HG02840 (cell line): ENCODE measurements around the gene TRMT112.
A peak's percentile ranks its signal among the peaks of the same experiment; 100 is the strongest.

ENCODE experiments used
- ATAC-seq: cut with Tn5 transposase; IDR thresholded peaks from one replicate; pipeline ENCODE4 v1.9.1; 2021; ENCODE audit warnings: mild to moderate bottlenecking, moderate library complexity, moderate number of reproducible peaks; ENCODE audit not compliant: unreplicated experiment, low FRiP score

Gene TRMT112

DNA sequence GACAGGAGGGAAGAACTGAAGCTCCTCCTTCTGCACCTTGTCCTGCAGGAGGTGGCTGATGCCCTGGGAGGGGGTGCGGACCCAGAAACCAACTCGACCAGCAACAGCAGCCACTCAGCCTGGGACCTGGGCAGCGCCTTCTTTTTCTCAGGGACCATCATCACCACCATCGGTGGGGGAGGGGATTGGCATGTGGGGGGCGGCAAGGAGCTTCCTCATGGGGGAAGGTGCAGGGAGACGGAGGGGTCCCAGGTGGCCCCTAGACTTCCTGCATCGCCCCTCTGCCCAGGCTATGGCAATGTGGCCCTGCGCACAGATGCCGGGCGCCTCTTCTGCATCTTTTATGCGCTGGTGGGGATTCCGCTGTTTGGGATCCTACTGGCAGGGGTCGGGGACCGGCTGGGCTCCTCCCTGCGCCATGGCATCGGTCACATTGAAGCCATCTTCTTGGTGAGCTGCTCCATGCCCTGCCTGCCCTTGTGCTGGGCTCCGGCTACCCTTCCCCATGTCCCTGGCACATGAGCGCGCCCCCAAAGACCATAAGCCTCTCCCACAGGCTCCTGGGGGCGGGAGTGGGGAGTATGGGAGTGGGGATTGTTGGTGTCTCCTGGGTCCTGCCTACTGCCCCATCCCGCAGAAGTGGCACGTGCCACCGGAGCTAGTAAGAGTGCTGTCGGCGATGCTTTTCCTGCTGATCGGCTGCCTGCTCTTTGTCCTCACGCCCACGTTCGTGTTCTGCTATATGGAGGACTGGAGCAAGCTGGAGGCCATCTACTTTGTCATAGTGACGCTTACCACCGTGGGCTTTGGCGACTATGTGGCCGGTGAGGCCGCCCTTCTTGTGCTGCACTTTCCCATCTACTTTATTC lies 20.3 kb downstream of the TRMT112 start:
- no peak for ATAC-seq

DNA sequence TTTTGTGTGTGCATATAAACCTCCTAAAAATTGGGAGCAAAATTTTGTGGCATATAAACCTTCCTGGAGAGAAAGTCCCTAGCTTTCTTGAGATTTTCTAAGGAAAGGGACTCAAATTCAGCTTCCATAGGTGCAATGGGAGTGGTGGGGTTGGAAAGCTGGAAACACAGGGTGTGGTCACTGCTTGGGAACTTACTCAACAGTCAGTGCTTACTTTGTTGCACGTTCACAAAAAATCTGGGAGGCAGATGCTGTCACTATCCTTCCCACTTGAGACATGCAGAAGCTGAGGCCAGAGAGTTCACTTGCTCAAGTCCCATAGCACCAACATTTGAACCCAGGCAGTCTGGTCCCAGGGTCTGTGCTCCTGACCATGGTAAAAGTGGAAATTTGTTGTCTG lies 21.1 kb downstream of the TRMT112 start:
- no peak for ATAC-seq

GRCh38 chr11:64295760-64296159 lies 21.6 kb downstream of the TRMT112 start:
- ATAC-seq: no peak

GRCh38 chr11:64294774-64295173 lies 22.6 kb downstream of the TRMT112 start:
- no peak for ATAC-seq

- ATAC-seq: no peak
These were observed 24.7 kb downstream of the TRMT112 start for GRCh38 chr11:64292460-64293254.

DNA sequence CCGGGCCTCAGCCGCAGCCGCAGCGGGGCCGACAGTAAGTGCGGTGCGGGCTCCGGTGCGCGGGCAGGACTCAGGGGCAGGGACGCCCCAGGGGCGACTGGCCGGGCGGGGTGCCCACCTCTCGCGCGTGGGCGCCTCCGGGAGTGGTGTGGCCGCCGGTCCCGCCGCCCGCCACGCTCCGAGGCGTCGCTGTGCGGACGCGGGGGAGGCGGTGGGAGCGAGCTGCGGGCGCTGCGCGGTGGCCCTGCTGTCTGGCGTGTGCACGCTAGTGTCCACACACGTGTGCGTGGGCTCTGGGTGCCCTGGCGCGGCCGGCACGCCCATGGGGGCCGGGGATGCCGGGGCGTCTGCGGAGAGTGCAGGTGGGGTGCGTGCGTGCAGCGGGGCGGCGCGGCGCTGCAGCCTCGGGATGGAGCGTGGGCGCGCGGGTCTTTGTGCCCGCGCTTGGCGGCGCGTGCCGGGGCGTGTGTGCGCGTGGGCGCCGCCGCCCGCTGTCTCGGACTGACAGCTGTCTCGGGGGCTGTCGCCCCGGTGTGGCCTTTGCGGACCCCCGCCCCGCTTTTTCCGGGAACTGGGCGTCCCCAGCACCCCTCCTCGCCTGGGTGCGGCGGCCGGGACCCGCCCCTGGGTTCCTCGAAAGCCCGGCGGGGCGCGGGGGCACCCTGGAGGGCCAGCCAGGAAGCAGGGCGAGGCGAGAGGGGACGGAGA lies 25.5 kb downstream of the TRMT112 start:
- no peak for ATAC-seq

DNA sequence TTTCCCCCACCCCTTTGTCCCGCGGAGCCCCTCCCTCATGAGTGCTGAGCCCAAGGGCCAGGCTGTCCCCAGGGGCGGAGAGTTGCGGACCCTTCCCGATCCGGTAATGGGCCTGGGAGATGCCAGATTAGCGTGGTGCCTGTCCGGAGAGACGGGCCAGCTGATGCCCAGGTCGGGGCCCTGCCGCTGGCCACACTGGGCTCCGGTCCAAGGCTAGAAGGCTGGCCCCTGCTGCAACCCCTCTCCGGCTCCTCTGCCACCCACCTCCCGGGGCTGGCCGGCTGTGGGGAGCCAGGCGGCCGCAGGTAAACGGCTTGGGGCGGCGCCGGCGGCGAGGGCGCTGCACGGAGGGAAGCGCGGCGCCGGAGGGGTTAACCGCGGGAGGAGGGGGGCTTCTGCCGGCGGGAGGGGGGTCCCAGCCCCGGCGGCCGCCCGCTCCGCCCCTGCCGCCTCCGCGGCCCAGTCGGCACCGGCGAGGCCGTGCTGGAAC lies 26.1 kb downstream of the TRMT112 start, which contains the start of gene KCNK4:
Gene KCNK4 (plus strand): TSS at position 41 of the 490 bp plus-strand sequence. CDS start 1,717 bp downstream, outside the sequence.
- no peak for ATAC-seq

- no peak for ATAC-seq
These were observed 26.8 kb downstream of the TRMT112 start for GRCh38 chr11:64290352-64291261.

- ATAC-seq: no peak
These were observed 28.3 kb downstream of the TRMT112 start for GRCh38 chr11:64289002-64289564.

- ATAC-seq: no peak
These were observed 29.0 kb downstream of the TRMT112 start for GRCh38 chr11:64288353-64288750.

DNA sequence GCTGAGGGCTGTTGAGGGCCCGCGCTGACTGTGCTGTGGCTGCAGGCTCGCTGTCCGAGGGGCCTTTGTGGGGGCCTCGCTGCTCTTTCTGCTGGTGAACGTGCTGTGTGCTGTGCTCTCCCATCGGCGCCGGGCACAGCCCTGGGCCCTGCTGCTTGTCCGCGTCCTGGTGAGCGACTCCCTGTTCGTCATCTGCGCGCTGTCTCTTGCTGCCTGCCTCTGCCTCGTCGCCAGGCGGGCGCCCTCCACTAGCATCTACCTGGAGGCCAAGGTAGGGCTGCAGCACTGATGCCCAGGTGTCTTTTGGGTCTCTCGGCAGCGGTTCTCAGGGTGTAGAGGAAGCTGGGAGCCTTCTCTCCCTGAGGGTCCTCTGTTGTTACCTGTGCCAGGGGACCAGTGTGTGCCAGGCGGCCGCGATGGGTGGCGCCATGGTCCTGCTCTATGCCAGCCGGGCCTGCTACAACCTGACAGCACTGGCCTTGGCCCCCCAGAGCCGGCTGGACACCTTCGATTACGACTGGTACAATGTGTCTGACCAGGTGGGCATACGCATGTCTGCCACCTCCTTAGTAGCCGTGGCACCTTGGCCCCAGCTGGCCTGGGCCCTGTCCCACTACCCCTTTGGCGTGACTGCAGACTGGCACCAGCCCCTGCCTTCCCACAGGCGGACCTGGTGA lies 29.5 kb downstream of the TRMT112 start:
- ATAC-seq: no peak

DNA sequence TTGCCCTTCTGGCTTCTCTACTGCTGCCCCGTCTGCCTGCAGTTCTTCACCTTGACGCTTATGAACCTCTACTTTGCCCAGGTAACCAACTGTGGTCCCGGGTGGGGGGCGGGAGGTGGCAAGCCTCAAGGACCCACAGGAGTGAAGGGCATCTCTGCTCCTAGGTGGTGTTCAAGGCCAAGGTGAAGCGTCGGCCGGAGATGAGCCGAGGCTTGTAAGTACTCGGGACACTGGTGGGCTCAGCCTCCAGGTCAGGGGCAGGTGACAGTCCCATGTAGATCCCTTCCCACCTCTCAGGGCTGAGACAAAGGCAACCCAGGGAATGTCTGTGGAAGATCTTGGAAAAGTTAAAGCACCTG lies 30.6 kb downstream of the TRMT112 start:
- no peak for ATAC-seq

DNA sequence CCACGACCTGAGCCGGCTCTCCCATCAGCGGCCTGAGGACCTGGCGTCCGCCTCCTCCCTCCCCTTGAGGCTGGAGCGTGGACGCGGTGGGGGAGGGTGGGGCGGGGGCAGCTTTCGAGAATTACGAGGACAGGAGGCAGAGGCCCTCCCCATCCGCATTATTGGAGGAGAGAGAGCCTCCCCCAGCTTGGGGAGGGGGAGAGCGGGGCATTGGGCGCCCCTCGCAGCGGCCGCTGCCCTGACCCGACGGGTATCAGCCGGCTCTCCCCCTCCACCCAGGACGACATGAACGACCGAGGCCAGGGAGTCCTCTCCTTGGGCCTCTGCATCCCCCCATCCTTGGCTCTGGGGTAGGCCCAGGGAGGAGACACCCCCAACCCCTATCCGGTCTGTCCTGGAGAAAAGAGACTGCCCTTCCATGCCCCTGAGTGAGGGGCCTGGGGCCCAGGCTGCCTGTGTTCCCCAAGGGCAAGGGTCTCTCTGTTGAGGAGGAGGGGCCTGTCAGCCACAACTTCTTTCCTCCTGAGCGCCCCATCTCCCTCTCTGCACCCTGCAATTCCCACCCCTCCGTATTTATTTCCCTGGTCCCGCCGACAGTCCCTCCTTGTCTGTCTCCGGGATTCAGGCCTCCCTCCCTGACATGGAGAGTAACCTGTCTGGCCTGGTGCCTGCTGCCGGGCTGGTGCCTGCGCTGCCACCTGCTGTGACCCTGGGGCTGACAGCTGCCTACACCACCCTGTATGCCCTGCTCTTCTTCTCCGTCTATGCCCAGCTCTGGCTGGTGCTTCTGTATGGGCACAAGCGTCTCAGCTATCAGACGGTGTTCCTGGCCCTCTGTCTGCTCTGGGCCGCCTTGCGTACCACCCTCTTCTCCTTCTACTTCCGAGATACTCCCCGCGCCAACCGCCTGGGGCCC lies 31.2 kb downstream of the TRMT112 start:
- no peak for ATAC-seq

DNA sequence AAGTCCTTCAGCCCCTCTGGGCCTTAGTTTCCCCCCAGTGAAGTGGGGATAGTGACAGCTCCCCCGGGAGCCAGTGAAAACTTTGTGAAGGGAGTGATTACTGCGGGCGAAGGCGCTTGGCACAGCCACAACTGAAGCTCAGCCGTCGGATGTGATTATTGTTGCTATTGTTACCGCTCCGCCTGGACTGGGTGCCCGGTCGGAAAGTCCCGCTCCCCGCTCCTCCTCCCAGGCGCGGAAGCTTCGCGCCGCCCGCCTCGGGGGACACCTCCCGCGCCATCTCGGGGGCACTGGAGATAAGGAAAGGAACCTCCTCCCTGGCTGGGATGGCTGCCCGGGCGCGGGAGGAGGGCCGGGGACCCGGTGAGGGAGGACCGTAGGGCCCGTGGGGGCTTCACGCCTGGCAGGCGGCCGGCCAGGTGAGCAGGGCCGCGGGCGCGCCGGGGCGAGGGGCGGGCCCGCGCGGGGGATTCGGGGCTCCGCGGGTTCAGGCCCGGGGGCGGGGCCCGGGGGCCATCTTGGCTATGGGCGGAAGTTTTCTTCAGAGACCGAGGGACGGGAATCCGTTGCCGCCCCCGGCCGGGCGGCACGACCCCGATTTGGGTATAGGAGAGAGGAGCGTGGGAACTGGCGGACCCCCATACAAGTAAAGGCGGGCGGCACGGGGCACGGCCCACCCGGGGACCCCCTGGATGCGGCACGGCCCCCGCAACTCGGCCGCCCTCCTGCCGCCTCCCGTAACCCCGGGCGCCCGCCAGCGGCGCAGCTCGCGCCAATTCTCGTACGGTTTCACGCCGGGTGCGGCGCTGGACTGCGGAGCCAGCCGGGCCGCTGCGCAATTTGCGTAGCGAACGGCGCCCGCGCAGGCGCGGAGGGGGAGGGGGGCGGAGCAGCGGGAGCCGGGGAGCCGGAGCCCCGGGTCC lies 32.1 kb downstream of the TRMT112 start, which contains the start of gene GPR137:
Gene GPR137 (plus strand): TSS at position 887 of the 923 bp plus-strand sequence. CDS start 677 bp downstream, outside the sequence.
- peak; percentile 66 for ATAC-seq

DNA sequence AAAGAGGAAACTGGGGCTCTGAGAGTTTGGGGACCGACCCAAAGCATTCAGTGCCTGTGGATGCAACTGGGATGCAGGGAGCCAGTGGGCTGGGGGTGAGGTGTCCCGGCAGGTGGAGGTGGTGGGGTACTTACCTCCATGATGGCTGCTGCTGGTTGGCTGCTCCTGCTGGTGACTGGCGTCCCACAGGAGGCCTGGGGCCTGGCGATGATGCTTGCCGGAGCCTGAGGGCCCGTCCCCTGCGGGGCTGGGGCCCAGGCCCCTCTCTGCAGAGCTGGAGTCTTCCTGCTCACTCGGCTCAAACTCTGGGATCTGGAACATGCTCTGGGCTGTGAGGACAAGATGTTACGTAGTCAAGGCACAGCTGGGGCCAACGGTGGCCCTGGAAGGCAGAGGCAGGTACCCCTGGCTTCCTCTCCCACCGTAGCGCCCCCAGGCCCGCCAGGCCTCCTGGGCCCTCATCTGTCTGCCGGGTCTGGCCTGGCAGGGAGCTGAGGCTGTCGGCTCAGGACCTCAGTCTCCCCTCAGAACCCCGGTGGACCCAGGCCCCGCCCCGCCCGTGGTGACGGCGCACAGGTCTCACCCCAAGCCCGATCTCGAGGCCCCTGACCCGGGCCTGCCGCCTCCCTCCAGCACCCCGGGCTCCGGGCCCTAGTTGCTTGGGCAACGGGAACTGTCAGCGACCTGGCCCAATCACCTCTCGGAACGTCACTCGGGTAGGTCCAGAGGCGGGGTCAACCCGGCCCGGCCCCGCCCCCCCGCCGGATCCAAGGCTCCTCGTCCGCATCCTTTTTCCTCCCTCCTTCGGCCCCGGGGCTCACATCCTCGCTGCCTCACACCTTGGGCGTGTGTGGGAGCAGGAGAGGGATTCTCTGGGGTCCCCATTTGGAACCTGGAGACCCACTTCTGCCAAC lies 33.1 kb downstream of the TRMT112 start, which contains the start of gene BAD:
Gene BAD (minus strand): TSS at position 618 of the 914 bp plus-strand sequence. CDS start 297 bp downstream, at position 321.
- ATAC-seq: peak; percentile 46
